Activated CD8-positive, alpha-beta memory T cell treated with anti-CD3 and anti-CD28 coated beads, Interleukin-2, amount 50 U/mL, for 1 hour (primary cell): ENCODE data around the gene EEF2.
"Not testable (repeated sequence)": the region's sequence is repeated elsewhere in the genome, so short reads cannot be mapped to it uniquely, and the experiment has no call there.

Experiments
- DNase-seq: peaks from one replicate; pipeline ENCODE4 v3.0.0-alpha.2; 2020; ENCODE audit errors: extremely low read depth

EEF2 gene

GRCh38 chr19:3968556-3969434 is 16.5 kb downstream of the EEF2 start:
- DNase-seq, result no peak

GRCh38 chr19:3967983-3968382 is 17.3 kb downstream of the EEF2 start:
- DNase-seq, result not testable (repeated sequence)

GRCh38 chr19:3966051-3967017 is 18.9 kb downstream of the EEF2 start:
- no peak for DNase-seq

- DNase-seq, result no peak
Measured at GRCh38 chr19:3964256-3965194, 20.7 kb downstream of the EEF2 start.

- no peak for DNase-seq
Measured at GRCh38 chr19:3963458-3964255, 21.6 kb downstream of the EEF2 start.

GRCh38 chr19:3961007-3961406 is 24.3 kb downstream of the EEF2 start:
- no peak for DNase-seq

- DNase-seq, result no peak
Measured at GRCh38 chr19:3959766-3960131, 25.5 kb downstream of the EEF2 start.

- no peak for DNase-seq
Measured at GRCh38 chr19:3958836-3959765, 26.2 kb downstream of the EEF2 start.

GRCh38 chr19:3955688-3956087 is 29.6 kb downstream of the EEF2 start:
- DNase-seq, result no peak

GRCh38 chr19:3955276-3955675 is 30.0 kb downstream of the EEF2 start:
- DNase-seq, result not testable (repeated sequence)

- no peak for DNase-seq
Measured at GRCh38 chr19:3954107-3954506, 31.2 kb downstream of the EEF2 start.

GRCh38 chr19:3952755-3953276 is 32.4 kb downstream of the EEF2 start:
- DNase-seq, result not testable (repeated sequence)

- DNase-seq, result no peak
Measured at GRCh38 chr19:3950871-3951861, 34.1 kb downstream of the EEF2 start.

GRCh38 chr19:3949997-3950859 is 35.0 kb downstream of the EEF2 start:
- DNase-seq, result no peak

GRCh38 chr19:3949294-3949693 is 36.0 kb downstream of the EEF2 start:
- DNase-seq, result no peak

- not testable (repeated sequence) for DNase-seq
Measured at GRCh38 chr19:3947316-3947933, 37.8 kb downstream of the EEF2 start.

- no peak for DNase-seq
Measured at GRCh38 chr19:3945838-3946237, 39.4 kb downstream of the EEF2 start.
